Measurements from ENCODE around the gene ANKFN1.

ANKFN1 gene

GRCh38 chr17:56445692-56446411 lies 292.6 kb downstream of the ANKFN1 start:
- DNase-seq = no peak

- no peak for DNase-seq
These were observed 293.9 kb downstream of the ANKFN1 start for GRCh38 chr17:56447171-56447570.

- no peak for DNase-seq
These were observed 295.1 kb downstream of the ANKFN1 start for GRCh38 chr17:56448371-56448770.

GRCh38 chr17:56449176-56449575 lies 295.9 kb downstream of the ANKFN1 start:
- no peak for DNase-seq

GRCh38 chr17:56451629-56452028 lies 298.4 kb downstream of the ANKFN1 start:
- DNase-seq = no peak

- DNase-seq = no peak
These were observed 299.2 kb downstream of the ANKFN1 start for GRCh38 chr17:56452461-56452860.

GRCh38 chr17:56457501-56457900 lies 304.2 kb downstream of the ANKFN1 start:
- no peak for DNase-seq

GRCh38 chr17:56465886-56466285 lies 312.6 kb downstream of the ANKFN1 start:
- DNase-seq = no peak

- DNase-seq = no peak
These were observed 315.6 kb downstream of the ANKFN1 start for GRCh38 chr17:56468840-56469239.

- no peak for DNase-seq
These were observed 318.4 kb downstream of the ANKFN1 start for GRCh38 chr17:56471696-56472095.

- DNase-seq = no peak
These were observed 321.8 kb downstream of the ANKFN1 start for GRCh38 chr17:56475116-56475515.

GRCh38 chr17:56478836-56479447 lies 325.7 kb downstream of the ANKFN1 start:
- DNase-seq = no peak

GRCh38 chr17:56480501-56480900 lies 327.2 kb downstream of the ANKFN1 start:
- DNase-seq = no peak

GRCh38 chr17:56481659-56482058 lies 328.4 kb downstream of the ANKFN1 start:
- no peak for DNase-seq

- DNase-seq = no peak
These were observed 329.0 kb downstream of the ANKFN1 start for GRCh38 chr17:56482229-56482628.

GRCh38 chr17:56486732-56487131 lies 333.5 kb downstream of the ANKFN1 start:
- no peak for DNase-seq

- no peak for DNase-seq
These were observed 335.5 kb downstream of the ANKFN1 start for GRCh38 chr17:56488800-56489199.

- DNase-seq = no peak
These were observed 336.7 kb downstream of the ANKFN1 start for GRCh38 chr17:56489980-56490379.

GRCh38 chr17:56495556-56495955 lies 342.3 kb downstream of the ANKFN1 start:
- DNase-seq = no peak

- DNase-seq = no peak
These were observed 343.9 kb downstream of the ANKFN1 start for GRCh38 chr17:56497132-56497531.

- peak in 5 of 6 experiments; percentile 4 to 37 (median 5) for DNase-seq
These were observed 346.6 kb downstream of the ANKFN1 start for GRCh38 chr17:56499799-56500388.

- DNase-seq = no peak
These were observed 348.9 kb downstream of the ANKFN1 start for GRCh38 chr17:56502120-56502654.

- no peak for DNase-seq
These were observed 352.0 kb downstream of the ANKFN1 start for GRCh38 chr17:56505154-56505756.

- DNase-seq = no peak
These were observed 353.1 kb downstream of the ANKFN1 start for GRCh38 chr17:56506349-56506748.

All from stimulated activated naive CD4-positive, alpha-beta T cell (primary cell).